ENCODE data around the gene RAB11FIP4. TPM values are rescaled to one million over a fixed set of nuclear protein-coding genes. Genes with fewer than 3 reads are reported as not detected.

RAB11FIP4 gene
- total and polyA plus RNA-seq, 7 experiments from 2014 or later, result 16.1 to 82.4 (median 55.1) TPM

DNA sequence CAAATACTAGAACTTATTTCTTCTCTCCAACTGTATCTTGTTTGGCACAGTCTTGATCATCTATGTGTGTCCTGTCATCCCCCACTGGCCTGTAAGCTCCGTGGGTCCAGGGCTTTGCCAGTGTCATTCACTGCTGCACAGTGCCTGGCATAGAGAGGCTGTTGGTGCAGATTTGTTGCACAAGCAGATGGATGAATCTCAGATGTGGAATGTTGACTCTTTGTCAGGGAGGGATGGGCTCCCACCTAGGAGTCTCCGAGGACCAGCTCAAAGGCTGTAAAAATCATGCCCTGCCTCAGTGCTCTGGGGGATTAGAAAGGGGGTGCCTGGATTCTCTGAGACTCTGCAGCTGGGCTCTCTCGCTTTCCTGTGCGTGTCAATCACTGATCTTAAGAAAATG is 60.6 kb downstream of the RAB11FIP4 start:
- no peak overlapping the region for H3K27ac Mint-ChIP-seq
- H3K4me3 ChIP-seq (ENCODE audit: low read length), result no peak overlapping the region
- POLR2A ChIA-PET, result no interaction called here

GRCh38 chr17:31452561-31453110 is 61.2 kb downstream of the RAB11FIP4 start:
- Mint-ChIP-seq H3K4me3 (no peak overlapping the region), H3K9me3 (no peaks in the 10 kb centered on the region), H3K36me3 (no peaks in the 10 kb centered on the region), H3K27me3 (peaks cover 0 to 6% (median 0%) of the 10 kb centered on the region in 5 donors), H3K4me1 (peaks cover 0 to 15% (median 0%) of the 10 kb centered on the region in 7 donors), H3K27ac (no peak overlapping the region)
- intact Hi-C loops (cut with micrococcal nuclease), result no loop called here
- ChIA-PET POLR2A (no interaction called here), CTCF (interaction anchor here (1.5 kb wide), 1 partner anchor 73 kb away, joined by 4 read pairs; no protein-coding TSS in a partner anchor)
- ATAC-seq (no peak), DNase-seq (no peak)
- no peak overlapping the region for H3K27ac ChIP-seq (ENCODE audit: low read depth, low read length)
- H3K9me3 ChIP-seq (ENCODE audit: control insufficient read depth in 2 of 3, low read length in 3 of 3), result no peaks in the 10 kb centered on the region
- no peaks in the 10 kb centered on the region for H3K36me3 ChIP-seq (ENCODE audit: control insufficient read depth in 2 of 3, insufficient read depth in 3 of 3, low read length in 3 of 3)
- no peaks in the 10 kb centered on the region for H3K4me1 ChIP-seq (ENCODE audit: control insufficient read depth in 2 of 2, insufficient read depth in 2 of 2, low read length in 2 of 2)
- no peak overlapping the region for H3K4me3 ChIP-seq (ENCODE audit: low read length)
- no peaks in the 10 kb centered on the region for H3K27me3 ChIP-seq (ENCODE audit: control insufficient read depth in 2 of 2, insufficient read depth in 2 of 2, low read length in 2 of 2)

More for the DNA sequence above, 60.6 kb downstream of the RAB11FIP4 start:
- ATAC-seq (no peak), DNase-seq (no peak)
- H3K27me3 Mint-ChIP-seq, result peaks cover 0 to 6% (median 0%) of the 10 kb centered on the region in 5 donors
- no peak overlapping the region for H3K4me3 Mint-ChIP-seq
- no peak overlapping the region for H3K27ac ChIP-seq (ENCODE audit: low read depth, low read length)
- no peaks in the 10 kb centered on the region for H3K9me3 Mint-ChIP-seq
- intact Hi-C loops (cut with micrococcal nuclease), result no loop called here
- H3K4me1 ChIP-seq (ENCODE audit: control insufficient read depth in 2 of 2, insufficient read depth in 2 of 2, low read length in 2 of 2), result no peaks in the 10 kb centered on the region
- H3K4me1 Mint-ChIP-seq, result peaks cover 0 to 15% (median 0%) of the 10 kb centered on the region in 7 donors
- no peaks in the 10 kb centered on the region for H3K36me3 ChIP-seq (ENCODE audit: control insufficient read depth in 2 of 3, insufficient read depth in 3 of 3, low read length in 3 of 3)
- CTCF ChIA-PET, result interaction anchor here (1.5 kb wide), 1 partner anchor 74 kb away, joined by 4 read pairs; no protein-coding TSS in a partner anchor
- H3K9me3 ChIP-seq (ENCODE audit: control insufficient read depth in 2 of 3, low read length in 3 of 3), result no peaks in the 10 kb centered on the region
- H3K27me3 ChIP-seq (ENCODE audit: control insufficient read depth in 2 of 2, insufficient read depth in 2 of 2, low read length in 2 of 2), result no peaks in the 10 kb centered on the region
- H3K36me3 Mint-ChIP-seq, result no peaks in the 10 kb centered on the region

GRCh38 chr17:31453896-31454295 is 62.4 kb downstream of the RAB11FIP4 start:
- POLR2A ChIA-PET, result no interaction called here
- Mint-ChIP-seq H3K36me3 (no peaks in the 10 kb centered on the region), H3K27me3 (peaks cover 0 to 4% (median 0%) of the 10 kb centered on the region in 5 donors), H3K4me1 (peaks cover 0 to 14% (median 0%) of the 10 kb centered on the region in 7 donors), H3K27ac (no peak overlapping the region), H3K9me3 (no peaks in the 10 kb centered on the region), H3K4me3 (no peak overlapping the region)
- Histone ChIP-seq H3K9me3 (ENCODE audit: control insufficient read depth in 2 of 3, low read length in 3 of 3) (no peaks in the 10 kb centered on the region), H3K27ac (ENCODE audit: low read depth, low read length) (no peak overlapping the region), H3K4me3 (ENCODE audit: low read length) (no peak overlapping the region), H3K27me3 (ENCODE audit: control insufficient read depth in 2 of 2, insufficient read depth in 2 of 2, low read length in 2 of 2) (no peaks in the 10 kb centered on the region), H3K4me1 (ENCODE audit: control insufficient read depth in 2 of 2, insufficient read depth in 2 of 2, low read length in 2 of 2) (no peaks in the 10 kb centered on the region), H3K36me3 (ENCODE audit: control insufficient read depth in 2 of 3, insufficient read depth in 3 of 3, low read length in 3 of 3) (no peaks in the 10 kb centered on the region)
- intact Hi-C loops (cut with micrococcal nuclease), result no loop called here
- CTCF ChIA-PET, result no interaction called here
- ATAC-seq (no peak), DNase-seq (no peak)

- CTCF ChIA-PET, result interaction anchor here (0.6 kb wide), 1 partner anchor 101 kb away, joined by 3 read pairs; no protein-coding TSS in a partner anchor
- ATAC-seq, result no peak
- H3K4me3 ChIP-seq (ENCODE audit: low read length), result no peak overlapping the region
- Mint-ChIP-seq H3K9me3 (no peaks in the 10 kb centered on the region), H3K27ac (peak overlapping the region in 1 of 9 donors; percentile 34), H3K4me3 (no peak overlapping the region), H3K36me3 (no peaks in the 10 kb centered on the region), H3K27me3 (no peaks in the 10 kb centered on the region), H3K4me1 (peaks cover 0 to 5% (median 0%) of the 10 kb centered on the region in 7 donors)
- no peak for DNase-seq
- POLR2A ChIA-PET, result no interaction called here
- H3K27me3 ChIP-seq (ENCODE audit: control insufficient read depth in 2 of 2, insufficient read depth in 2 of 2, low read length in 2 of 2), result no peaks in the 10 kb centered on the region
- no peaks in the 10 kb centered on the region for H3K4me1 ChIP-seq (ENCODE audit: control insufficient read depth in 2 of 2, insufficient read depth in 2 of 2, low read length in 2 of 2)
- no peaks in the 10 kb centered on the region for H3K36me3 ChIP-seq (ENCODE audit: control insufficient read depth in 2 of 3, insufficient read depth in 3 of 3, low read length in 3 of 3)
- H3K9me3 ChIP-seq (ENCODE audit: control insufficient read depth in 2 of 3, low read length in 3 of 3), result no peaks in the 10 kb centered on the region
- intact Hi-C loops (cut with micrococcal nuclease), result no loop called here
- no peak overlapping the region for H3K27ac ChIP-seq (ENCODE audit: low read depth, low read length)
Measured at GRCh38 chr17:31456814-31457213, 65.3 kb downstream of the RAB11FIP4 start.

GRCh38 chr17:31457391-31458234 is 66.1 kb downstream of the RAB11FIP4 start:
- Mint-ChIP-seq H3K9me3 (no peaks in the 10 kb centered on the region), H3K4me1 (peaks cover 0 to 1% (median 0%) of the 10 kb centered on the region in 7 donors), H3K36me3 (no peaks in the 10 kb centered on the region), H3K27ac (peak overlapping the region in 1 of 9 donors; percentile 56), H3K27me3 (no peaks in the 10 kb centered on the region), H3K4me3 (no peak overlapping the region)
- intact Hi-C loops (cut with micrococcal nuclease), result no loop called here
- Histone ChIP-seq H3K4me3 (ENCODE audit: low read length) (no peak overlapping the region), H3K27ac (ENCODE audit: low read depth, low read length) (no peak overlapping the region), H3K4me1 (ENCODE audit: control insufficient read depth in 2 of 2, insufficient read depth in 2 of 2, low read length in 2 of 2) (no peaks in the 10 kb centered on the region), H3K27me3 (ENCODE audit: control insufficient read depth in 2 of 2, insufficient read depth in 2 of 2, low read length in 2 of 2) (no peaks in the 10 kb centered on the region), H3K9me3 (ENCODE audit: control insufficient read depth in 2 of 3, low read length in 3 of 3) (no peaks in the 10 kb centered on the region), H3K36me3 (ENCODE audit: control insufficient read depth in 2 of 3, insufficient read depth in 3 of 3, low read length in 3 of 3) (no peaks in the 10 kb centered on the region)
- ChIA-PET POLR2A (no interaction called here), CTCF (no interaction called here)
- ATAC-seq (no peak), DNase-seq (no peak)

DNA sequence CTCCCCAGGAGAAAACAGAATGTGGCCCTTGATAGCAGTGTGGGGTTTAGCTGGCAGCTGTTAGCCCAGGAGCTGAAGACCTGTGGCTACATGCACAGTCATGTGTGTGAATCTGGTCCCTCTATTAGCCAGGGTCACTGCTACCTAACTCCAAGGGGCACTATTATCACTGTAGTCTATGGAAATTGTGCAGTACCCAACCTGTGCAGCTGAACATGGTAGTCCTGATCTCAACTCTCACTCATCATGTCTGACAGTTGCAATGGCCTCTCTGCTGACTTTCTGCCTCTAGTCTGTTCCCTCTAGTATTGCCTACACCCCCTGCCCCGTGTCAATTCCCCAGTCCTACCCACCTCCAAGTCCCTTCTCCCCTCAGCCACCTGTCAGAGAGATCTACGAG is 67.4 kb downstream of the RAB11FIP4 start:
- no peak for DNase-seq
- CTCF ChIA-PET, result no interaction called here
- H3K27me3 ChIP-seq (ENCODE audit: control insufficient read depth in 2 of 2, insufficient read depth in 2 of 2, low read length in 2 of 2), result no peaks in the 10 kb centered on the region
- no peak overlapping the region for H3K27ac ChIP-seq (ENCODE audit: low read depth, low read length)
- Mint-ChIP-seq H3K4me1 (no peaks in the 10 kb centered on the region), H3K9me3 (no peaks in the 10 kb centered on the region), H3K27me3 (no peaks in the 10 kb centered on the region), H3K27ac (no peak overlapping the region), H3K36me3 (no peaks in the 10 kb centered on the region), H3K4me3 (no peak overlapping the region)
- H3K9me3 ChIP-seq (ENCODE audit: control insufficient read depth in 2 of 3, low read length in 3 of 3), result no peaks in the 10 kb centered on the region
- no peak for ATAC-seq
- POLR2A ChIA-PET, result no interaction called here
- intact Hi-C loops (cut with micrococcal nuclease), result no loop called here
- H3K4me3 ChIP-seq (ENCODE audit: low read length), result no peak overlapping the region
- no peaks in the 10 kb centered on the region for H3K36me3 ChIP-seq (ENCODE audit: control insufficient read depth in 2 of 3, insufficient read depth in 3 of 3, low read length in 3 of 3)
- no peaks in the 10 kb centered on the region for H3K4me1 ChIP-seq (ENCODE audit: control insufficient read depth in 2 of 2, insufficient read depth in 2 of 2, low read length in 2 of 2)

- POLR2A ChIA-PET, result no interaction called here
Measured at GRCh38 chr17:31459716-31460115, 68.2 kb downstream of the RAB11FIP4 start.

More at GRCh38 chr17:31459716-31460115, 68.2 kb downstream of the RAB11FIP4 start:
- Mint-ChIP-seq H3K27ac (no peak overlapping the region), H3K9me3 (no peaks in the 10 kb centered on the region), H3K27me3 (no peaks in the 10 kb centered on the region), H3K4me3 (no peak overlapping the region), H3K36me3 (no peaks in the 10 kb centered on the region), H3K4me1 (no peaks in the 10 kb centered on the region)
- DNase-seq (no peak), ATAC-seq (no peak)
- Histone ChIP-seq H3K36me3 (ENCODE audit: control insufficient read depth in 2 of 3, insufficient read depth in 3 of 3, low read length in 3 of 3) (no peaks in the 10 kb centered on the region), H3K4me1 (ENCODE audit: control insufficient read depth in 2 of 2, insufficient read depth in 2 of 2, low read length in 2 of 2) (no peaks in the 10 kb centered on the region), H3K27ac (ENCODE audit: low read depth, low read length) (no peak overlapping the region), H3K9me3 (ENCODE audit: control insufficient read depth in 2 of 3, low read length in 3 of 3) (no peaks in the 10 kb centered on the region), H3K27me3 (ENCODE audit: control insufficient read depth in 2 of 2, insufficient read depth in 2 of 2, low read length in 2 of 2) (no peaks in the 10 kb centered on the region), H3K4me3 (ENCODE audit: low read length) (no peak overlapping the region)
- intact Hi-C loops (cut with micrococcal nuclease), result no loop called here
- CTCF ChIA-PET, result no interaction called here
